T-helper 1 cell (primary cell): Measurements from ENCODE around the gene SHC2.

Experiments
- DNase-seq, 5 donors: peaks; one replicate each; pipeline ENCODE4 v3.0.0-alpha.2; 2012 to 2020
- total RNA-seq, 4 donors: gene quantifications; one replicate each; lab custom pipeline; 2026; lab: John Stamatoyannopoulos, UW

Gene SHC2
- 0 to 0.15 (median 0) reads per million in 4 donors for total RNA-seq

DNA sequence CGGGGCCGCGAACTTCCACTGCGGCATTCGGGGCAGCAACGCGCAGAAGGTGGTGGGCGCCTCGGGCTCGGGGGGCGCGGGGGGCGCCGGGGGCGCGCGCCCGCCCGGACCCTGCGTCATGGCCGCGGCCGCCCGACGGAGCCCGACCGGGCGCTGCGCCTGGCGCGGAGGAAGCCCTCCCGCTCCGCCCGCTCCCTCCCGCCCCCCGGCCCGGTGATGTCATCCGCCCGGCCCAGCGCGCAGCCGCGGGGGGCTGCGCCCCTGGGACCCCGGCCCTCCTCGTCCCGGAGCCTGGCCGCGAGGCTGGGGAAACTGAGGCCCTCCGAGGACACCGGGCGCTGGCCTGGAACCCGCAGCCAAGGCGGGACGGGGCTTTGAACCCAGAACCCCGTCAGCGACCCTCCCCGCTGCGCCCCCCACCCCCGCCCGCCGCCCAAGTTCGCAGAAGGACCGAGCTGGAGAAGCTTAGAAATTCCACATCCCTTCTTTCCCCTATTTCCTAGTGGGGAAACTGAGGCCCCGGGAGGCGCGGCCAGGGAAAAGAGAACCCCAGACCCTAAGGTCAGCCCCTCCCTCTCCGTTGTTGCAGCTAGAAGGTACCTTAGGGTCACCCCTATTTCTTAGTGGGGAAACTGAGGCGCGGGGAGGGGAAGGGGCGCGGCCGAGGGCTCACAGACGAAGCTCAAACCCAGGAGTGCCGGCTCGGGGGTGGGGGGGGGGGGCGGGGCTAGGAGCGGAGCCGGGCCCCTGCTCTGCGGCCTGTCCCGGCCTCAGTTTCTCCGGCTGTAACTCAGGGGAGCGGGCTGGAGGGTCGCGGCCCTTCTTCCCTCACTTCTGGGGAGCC, at the start of gene SHC2:
Gene SHC2, minus strand, starts transcription at position 157 of the 844 bp plus-strand sequence. Its CDS starts 37 bp downstream, at position 120.
- no peak for DNase-seq

DNA sequence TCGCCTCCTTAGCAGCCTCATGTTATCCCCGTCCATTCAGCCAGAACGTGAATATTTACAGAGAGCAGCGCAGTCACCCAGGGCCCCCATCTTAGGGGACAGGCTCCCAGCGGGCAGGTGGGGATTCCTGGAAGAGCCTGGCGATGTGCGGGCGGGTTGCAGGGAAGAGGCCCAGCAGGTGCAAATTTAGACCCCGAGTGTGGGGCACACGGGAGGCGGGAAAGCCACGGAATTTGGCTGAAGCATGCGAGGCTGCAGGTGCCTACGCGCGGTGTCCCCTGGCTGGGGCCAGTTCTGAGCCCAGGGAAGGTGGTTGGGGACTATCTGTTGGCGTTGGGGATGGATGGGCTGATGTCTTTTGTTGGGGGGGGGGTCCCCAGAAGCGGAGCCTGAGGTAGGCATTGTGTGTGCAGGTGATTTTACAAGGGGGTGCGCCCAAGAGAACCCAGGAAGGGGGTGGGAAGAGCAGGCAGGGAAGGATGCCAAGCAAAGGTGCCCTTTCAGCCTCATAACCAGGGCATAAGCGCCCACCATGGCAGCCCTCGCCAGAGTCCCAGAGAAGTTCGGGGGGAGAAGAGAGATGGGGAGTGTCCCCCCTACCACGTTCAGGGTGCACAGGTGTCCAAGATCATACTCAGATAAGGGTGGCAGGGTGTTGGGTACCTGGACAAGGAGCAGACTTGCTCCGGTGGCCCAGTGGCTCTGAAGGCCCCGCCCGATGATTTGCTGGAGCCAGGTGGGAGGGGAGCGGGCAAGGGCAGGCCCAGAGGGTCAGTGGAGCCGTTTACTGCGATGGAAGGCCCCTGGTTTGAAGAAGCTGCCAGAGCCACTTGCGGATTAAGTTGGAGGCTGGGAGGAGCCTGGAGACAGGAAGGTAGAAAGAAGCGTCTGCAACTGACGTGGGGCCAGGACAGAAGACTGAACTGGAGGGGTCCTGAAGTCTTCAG, 47.6 kb upstream of the SHC2 start:
- no peak for DNase-seq

DNA sequence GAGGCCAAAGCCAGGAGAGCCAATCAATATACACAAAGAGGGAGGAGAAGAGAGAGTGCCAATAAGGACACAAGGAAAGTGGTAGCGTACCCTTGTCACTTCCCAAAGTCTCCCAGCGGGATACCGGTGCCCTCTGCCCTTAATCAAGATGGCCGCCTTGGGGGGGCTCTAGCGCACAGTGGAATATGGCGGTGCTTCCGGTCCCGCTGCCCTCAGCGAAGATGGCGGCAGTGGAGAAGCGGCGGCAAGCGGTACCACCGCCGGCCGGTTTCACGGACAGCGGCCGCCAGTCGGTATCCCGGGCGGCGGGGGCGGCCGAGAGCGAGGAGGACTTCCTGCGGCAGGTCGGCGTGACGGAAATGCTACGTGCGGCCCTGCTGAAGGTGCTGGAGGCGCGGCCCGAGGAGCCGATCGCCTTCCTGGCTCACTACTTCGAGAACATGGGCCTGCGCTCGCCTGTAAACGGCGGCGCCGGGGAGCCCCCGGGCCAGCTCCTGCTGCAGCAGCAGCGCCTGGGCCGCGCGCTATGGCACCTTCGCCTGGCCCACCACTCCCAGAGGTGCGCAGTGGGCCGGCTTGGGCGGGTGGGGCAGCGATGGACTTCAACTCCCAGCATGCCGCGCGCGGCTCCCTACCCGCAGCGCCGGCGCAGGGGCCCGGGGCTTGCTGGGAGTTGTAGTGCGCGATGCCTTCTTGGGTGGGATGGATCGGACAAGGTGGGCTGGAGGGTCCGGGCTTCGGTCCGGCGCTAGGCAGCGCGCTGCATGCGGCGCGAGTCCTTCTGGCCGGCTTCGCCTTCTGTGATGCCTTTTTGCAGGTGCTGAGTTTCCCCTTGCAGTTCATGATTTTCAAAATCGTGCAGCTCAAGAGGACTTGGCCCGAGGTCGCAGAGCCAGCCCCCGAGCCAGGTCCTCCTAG, 46.7 kb upstream of the SHC2 start, which contains the start of gene TPGS1:
Gene TPGS1, plus strand, starts transcription at position 212 of the 918 bp plus-strand sequence. Its CDS starts 10 bp downstream, at position 222.
- peak; percentile 66 to 82 (median 79) for DNase-seq

DNA sequence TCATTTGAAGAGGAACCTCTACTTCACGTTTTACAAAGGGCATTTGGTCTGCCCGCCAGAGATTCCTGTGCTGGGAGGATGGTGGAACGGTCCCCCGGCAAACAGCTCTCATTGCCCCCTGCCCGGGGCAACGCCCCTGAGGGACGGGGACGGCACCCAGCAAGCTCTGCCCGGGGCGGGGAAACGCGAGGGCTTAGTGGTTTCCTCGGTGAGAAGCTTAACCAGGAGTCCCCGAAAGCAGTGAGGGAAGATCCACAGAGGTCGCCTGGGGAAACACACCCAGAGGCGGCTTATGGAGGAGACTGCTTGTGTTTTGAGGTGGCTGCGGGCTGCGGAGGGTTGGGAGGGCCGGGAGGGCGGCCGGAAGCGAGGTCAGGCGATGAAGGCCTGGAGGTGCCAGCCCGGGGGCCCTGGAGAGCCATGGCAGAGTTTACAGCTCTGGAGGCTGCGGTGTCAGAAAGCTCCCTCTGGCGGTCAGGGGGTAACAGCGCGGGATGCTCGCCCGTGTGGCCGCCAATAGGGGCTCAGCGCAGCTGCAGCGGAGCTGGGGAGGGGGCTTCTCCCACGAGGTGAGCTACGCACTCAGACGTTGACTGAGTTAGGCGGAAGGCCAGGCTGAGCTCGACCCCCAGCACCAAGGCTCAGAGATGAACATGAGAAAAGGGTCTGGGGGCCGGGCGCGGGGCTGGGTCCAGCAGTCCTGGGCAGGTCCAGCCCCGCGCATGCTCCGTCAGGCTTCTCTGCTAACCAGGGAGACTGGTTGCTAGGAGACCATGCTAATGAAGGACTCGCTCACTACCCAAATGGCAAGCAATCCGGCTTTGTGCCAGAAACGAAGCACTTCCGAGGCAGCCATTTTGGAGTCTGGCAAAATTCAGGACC, 45.8 kb upstream of the SHC2 start:
- DNase-seq, result peak; percentile 87 to 98 (median 93)

DNA sequence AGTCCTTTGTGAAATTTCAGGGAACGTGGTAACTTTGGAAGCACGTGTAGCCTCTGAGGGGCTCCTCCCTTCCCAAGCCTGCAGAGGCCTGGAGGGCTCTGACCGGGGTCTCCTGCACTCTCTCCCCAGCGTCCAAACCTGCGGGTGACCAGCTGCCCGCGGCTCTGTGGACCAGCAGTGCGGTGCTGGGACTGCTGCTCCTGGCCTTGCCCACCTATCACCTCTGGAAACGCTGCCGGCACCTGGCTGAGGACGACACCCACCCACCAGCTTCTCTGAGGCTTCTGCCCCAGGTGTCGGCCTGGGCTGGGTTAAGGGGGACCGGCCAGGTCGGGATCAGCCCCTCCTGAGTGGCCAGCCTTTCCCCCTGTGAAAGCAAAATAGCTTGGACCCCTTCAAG, 43.8 kb upstream of the SHC2 start:
- no peak for DNase-seq

- DNase-seq, result no peak
Observed at GRCh38 chr19:501646-502045, 40.8 kb upstream of the SHC2 start.

- no peak for DNase-seq
Observed at GRCh38 chr19:498977-499623, 38.3 kb upstream of the SHC2 start.

DNA sequence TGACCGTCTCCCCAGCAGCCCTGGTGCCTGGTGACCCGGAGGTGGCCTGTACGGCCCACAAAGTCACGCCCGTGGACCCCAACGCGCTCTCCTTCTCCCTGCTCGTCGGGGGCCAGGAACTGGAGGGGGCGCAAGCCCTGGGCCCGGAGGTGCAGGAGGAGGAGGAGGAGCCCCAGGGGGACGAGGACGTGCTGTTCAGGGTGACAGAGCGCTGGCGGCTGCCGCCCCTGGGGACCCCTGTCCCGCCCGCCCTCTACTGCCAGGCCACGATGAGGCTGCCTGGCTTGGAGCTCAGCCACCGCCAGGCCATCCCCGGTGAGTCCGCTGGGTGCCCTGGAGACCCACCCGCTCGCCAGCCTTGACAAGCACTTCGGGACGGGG, 37.7 kb upstream of the SHC2 start:
- no peak for DNase-seq

GRCh38 chr19:497869-498510, 37.2 kb upstream of the SHC2 start:
- no peak for DNase-seq

DNA sequence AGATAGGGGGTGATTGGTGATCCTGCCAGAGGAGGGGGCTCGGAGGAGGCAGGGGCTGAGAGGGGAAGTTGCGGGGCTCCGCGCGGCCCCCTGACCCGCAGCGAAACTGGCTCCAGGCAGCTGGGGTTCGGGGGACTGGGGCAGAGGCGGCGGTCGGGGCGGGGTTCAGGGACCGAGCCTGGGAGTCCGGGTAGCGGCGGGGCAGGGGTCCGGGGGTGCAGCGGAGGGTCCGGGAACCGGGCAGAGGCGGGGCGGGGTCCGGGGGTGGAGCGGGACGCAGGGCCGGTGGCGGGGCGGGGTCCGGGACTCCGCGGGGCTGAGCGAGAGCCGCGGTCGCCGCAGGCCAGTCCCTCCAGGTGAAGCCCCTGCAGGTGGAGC, 36.6 kb upstream of the SHC2 start:
- peak in 1 of 5 donors; percentile 14 for DNase-seq

GRCh38 chr19:496986-497385, 36.2 kb upstream of the SHC2 start:
- no peak for DNase-seq

GRCh38 chr19:496112-496665, 35.4 kb upstream of the SHC2 start, which contains the start of gene MADCAM1:
TSS of gene MADCAM1 (plus strand) at chr19:496486. CDS start at chr19:496500, 14 bp downstream.
- DNase-seq, result no peak

- DNase-seq, result peak in 3 of 5 donors; percentile 18 to 58 (median 35)
Observed at GRCh38 chr19:495402-496111, 34.7 kb upstream of the SHC2 start.

- no peak for DNase-seq
Observed at GRCh38 chr19:495081-495401, 34.2 kb upstream of the SHC2 start.

DNA sequence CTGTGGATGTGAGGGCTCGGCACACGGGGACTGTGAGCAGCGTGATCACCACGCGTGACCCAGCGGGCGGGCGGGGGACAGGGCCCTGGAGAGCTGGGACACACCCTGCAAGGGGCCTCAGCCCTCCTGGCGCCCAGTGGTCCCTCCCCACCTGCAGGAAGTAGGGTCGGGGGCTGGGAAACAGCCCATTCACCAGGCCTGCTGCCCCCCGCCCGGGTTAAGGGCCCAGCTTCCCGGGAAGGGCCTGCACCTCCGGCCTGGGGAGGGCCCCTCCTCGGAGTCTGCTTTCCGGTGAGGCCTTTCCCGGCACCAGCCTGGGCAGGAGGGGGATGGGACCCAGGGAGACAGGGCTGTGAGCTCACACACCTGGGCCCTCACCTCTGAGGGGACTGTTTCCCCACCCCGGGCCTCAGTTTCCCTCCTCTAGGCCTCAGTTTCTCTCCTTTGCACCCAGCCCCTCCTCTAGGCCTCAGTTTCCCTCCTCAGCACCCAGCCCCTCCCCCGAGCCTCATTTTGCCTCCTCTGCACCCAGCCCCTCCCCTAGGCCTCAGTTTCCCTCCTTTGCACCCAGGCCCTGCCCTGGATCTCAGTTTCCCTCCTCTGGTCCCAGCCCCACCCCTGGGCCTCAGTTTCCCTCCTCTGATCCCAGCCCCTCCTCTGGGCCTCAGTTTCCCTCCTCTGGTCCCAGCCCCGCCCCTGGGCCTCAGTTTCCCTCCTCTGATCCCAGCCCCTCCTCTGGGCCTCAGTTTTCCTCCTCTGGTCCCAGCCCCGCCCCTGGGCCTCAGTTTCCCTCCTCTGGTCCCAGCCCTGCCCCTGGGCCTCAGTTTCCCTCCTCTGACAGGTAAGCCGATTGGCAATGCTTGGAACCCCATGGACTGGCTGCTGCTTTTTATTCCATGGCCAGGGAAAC, 33.6 kb upstream of the SHC2 start:
- DNase-seq, result peak in 1 of 5 donors; percentile 9

DNA sequence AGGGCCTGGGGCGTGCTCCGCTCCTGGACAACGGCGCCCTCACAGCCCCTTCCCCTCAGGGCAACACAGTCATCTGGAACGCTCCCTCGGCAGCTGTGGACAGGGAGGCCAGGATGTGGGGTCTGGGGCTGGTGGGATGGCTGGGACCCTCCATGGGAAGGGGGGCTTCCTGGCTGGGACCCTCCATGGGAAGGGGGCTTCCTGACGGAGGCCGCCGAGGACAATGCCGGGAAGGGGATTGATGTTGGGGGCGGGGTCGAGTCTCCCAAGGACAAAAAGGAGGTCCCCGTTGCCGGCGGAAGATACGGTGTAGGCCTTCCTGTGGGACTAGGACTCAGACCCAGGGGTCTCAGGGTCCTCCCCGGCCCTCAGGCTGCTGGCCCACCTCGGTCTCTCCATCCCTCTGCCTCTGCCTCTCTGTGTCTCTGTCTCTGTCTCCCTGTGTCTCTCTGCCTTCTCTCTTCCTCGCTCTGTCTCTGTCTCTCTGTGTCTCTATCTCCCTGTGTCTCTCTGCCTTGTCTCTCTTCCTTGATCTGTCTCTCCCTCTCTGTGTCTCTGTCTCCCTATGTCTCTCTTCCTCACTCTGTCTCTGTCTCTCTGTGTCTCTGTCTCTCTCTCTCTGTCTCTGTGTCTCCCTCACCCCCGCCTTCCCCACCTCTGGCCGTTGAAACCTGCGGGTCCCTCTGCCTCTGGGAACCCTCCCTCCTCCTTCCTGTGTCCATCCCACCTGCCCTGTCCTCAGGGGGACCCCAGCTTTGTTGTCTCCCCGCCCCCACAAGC, 32.7 kb upstream of the SHC2 start:
- no peak for DNase-seq

DNA sequence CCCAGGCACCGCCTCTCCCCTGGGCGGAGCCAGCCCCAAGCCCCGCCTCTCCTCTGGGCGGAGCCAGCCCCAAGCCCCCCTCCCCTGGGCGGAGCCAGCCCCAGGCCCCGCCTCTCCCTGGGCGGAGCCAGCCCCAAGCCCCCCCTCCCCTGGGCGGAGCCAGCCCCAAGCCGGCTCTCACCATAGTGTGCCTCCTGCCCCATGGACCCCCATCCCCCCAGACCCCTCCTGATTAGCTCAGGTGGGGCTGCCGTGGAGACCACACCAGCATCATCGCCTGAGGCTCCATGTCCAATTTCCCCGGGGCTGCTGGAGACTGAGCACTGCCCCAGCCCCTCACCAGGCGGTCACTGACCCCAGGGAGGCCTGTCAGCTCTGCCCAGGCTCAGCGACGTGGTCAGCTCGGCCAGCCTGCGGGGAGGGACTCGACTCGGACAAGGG, 31.3 kb upstream of the SHC2 start:
- DNase-seq, result peak in 3 of 5 donors; percentile 49 to 65 (median 51)
